GM12872 (cell line): ENCODE measurements around the gene BUB1B.

Experiments used
- TF ChIP-seq, protein P1 (sequence below): IDR thresholded peaks from 3 replicates; pipeline ENCODE4 v1.5.1; 2011; ENCODE audit warnings: low read depth, mild to moderate bottlenecking, low read length, moderate library complexity; ENCODE audit not compliant: insufficient read depth

The BUB1B gene

DNA sequence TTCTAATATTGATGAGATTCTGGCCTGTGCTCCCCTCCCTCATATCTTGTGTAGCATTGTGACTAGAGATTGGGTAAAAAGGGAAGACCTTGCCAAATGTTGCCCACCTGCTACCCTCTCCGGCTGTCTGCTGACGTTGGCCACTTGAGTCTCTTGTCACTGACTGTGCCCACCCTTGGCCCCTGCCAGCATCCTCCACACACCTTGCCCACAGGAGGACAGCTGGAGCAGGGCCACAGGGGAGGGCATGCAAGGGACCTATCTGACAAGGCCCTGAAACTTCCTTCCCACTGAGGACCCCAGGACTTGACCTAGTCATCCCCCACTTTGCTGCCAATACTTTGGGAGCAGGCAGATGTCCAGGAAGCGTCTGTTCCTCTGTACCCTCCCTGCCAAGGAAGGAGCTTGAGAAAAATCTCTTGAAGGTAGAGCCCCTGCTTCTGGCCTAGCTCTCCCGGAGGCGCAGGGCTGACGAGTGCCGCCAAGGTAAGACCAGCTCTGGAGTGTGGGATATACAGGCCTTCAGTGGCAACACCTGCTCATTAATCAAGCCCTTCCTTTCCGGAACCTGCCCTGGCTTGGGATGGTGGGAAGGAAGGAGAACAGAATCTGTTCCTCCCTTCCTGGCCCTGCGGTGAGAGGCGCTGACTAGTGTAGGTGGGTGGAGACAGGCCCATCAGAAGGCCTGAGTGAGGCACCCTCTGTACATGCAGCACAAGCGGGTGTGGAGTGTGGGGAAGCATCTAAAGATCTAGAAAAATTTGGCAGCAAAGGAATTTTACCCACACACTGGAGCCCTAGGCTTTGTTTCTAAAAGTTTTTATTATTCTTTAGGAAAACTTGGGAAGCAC, 73.1 kb downstream of the BUB1B start:
- TF ChIP-seq, protein P1, sequence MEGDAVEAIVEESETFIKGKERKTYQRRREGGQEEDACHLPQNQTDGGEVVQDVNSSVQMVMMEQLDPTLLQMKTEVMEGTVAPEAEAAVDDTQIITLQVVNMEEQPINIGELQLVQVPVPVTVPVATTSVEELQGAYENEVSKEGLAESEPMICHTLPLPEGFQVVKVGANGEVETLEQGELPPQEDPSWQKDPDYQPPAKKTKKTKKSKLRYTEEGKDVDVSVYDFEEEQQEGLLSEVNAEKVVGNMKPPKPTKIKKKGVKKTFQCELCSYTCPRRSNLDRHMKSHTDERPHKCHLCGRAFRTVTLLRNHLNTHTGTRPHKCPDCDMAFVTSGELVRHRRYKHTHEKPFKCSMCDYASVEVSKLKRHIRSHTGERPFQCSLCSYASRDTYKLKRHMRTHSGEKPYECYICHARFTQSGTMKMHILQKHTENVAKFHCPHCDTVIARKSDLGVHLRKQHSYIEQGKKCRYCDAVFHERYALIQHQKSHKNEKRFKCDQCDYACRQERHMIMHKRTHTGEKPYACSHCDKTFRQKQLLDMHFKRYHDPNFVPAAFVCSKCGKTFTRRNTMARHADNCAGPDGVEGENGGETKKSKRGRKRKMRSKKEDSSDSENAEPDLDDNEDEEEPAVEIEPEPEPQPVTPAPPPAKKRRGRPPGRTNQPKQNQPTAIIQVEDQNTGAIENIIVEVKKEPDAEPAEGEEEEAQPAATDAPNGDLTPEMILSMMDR, result no peak

DNA sequence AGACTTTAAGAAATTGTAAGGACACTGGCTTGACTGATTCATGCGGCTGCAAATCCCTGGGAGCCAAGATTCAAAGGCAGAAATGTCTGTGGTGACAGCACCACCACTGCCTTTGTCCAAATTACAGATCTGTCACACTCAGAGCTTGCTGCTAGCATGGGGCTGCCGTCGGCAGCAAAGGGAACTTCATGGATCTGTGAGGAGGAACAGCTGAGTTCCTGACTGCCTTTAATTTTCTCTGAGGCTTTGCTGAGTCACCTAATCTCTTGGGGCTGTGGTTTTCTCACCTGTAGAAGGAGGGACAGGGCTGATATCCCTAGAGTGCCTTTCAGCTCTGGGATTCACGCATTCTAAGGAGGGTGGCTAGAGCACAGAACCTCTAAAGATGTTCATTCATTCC, 73.9 kb downstream of the BUB1B start:
- TF ChIP-seq, protein P1, result no peak

DNA sequence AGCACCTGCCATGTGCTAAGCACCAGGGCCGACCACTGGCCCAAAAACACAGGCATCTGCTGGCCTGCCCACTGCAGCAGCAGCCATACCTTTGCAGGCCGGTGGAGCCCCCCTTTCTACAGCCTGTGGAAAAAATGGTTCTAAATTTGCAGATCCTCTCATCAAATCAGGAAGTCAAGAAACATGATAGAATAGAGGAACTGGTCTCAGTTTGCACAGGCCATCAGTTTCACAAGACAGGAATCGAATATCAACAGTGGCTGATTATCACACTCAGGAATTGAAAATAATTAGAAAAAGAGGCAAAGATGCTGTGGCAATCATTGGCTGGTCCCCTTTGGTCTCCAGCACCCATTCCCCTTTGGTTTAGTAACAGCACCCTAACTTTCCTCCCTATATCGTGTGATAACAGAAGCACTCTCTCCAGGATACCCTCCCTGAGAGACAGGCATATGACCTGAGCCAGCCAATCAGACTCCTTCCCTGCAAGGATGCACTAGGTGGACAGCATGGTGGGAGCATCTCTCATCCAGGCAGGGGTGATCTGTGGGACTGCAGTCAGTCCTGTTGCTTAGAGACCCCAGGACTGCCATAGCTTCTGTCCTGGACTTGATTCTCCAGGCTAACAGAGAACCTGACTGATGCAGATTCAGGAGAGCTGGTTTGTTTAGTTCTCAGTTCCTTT, 74.5 kb downstream of the BUB1B start:
- TF ChIP-seq, protein P1, result no peak

DNA sequence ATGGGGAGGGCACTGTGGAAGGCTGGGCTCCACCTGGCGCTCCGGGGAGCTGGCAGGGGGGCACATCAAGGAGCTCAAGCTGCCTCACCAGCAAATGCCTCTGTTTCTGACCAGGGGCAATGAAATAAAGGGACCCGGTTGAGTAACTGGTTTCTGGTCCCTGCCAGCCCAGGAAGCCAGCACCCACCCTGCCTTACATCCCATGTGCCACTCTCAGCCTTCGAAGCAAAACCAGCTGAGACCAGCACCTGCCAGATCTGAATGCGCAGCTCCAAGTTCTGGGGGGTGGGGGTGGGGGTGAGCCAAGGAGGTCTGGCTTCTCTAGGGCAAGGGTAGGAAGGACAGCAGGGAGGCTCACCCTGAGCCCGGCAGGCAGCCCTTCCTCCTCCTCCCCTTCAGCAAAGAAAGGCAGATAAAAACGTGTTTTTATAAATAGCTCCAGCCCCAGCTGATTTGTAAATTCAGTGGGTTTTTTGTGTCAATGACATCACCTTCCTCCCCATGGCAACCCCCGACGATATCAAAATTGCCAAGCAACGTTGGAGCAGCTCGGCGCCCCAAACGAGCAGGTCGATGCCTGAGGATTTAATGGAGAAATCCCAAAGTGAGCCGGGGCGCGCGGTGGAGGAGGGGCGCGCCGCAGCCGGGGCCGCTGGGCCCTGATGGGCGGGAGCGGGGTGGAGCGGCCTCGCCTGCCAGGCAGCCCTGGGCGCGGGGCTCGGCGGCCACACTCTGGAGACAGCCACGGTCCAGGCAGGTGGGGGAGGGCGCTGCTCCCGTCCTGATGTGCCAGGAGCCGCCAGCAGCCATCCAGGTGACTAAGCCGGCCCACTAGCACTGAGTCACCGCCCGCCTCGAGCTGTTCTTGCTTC, 77.9 kb downstream of the BUB1B start, which contains the start of gene PAK6:
Gene PAK6 (plus strand): TSS at position 532 of the 872 bp plus-strand sequence. CDS start 25,723 bp downstream, outside the sequence.
- TF ChIP-seq, protein P1, result no peak

DNA sequence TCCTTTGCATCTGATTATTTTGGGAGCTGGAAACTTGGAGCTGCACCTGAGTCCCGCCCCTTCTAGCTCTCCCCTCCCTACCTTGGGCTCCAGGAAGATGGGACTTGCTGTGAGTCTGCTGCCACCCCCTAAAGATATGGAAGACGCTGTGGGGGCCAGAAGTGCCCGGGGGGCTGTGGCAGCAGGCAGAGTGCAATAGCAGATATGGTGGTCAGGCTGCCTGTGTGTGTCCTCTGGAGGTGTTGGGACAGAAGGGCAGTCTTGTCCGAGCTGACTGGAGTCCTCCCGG, 78.5 kb downstream of the BUB1B start:
- TF ChIP-seq, protein P1, result no peak

DNA sequence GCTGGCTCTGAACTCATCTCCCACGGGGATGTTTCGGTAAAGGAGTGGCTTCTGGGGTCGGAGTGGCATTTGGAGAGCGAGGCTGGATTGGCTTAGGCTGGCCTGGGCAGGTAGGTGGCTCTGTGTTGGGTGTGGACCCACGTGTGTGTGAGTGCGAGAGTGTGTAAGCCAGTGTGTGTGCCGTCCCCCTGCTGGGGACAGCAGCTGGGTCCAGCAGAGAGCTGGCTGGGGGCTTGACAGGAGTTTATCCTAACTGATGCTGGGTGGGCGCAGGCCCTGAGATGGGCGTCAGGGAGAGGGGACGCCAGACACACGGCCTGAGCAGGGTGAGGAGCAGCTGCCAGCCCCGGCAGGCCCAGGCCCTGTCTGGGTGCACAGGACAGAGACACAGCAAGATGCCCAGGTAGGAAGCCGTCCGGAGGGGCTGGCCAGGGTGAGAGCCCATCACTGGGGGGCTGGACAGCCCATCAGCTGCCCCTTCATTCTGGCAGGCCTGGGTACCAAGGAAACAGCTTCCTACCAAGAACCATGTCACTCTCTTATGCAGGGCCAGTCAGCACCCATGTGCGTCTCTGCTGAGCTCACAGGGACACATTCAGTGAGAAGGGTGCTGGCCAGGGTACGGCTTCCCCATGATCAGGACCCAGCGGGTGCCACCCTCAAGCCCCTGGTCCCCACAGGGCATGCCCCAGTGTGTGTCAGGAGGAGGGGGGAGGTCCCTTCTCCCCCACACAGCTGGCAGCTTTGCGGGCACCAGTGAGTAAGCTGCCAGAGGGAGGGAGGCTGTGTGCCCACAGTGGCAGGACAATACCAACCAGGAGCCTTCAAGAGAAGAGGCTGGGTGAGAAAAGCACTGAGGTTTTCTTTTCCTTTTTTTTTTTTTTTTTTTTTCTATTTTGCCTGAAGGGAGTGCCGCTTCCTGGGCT, 79.1 kb downstream of the BUB1B start:
- TF ChIP-seq, protein P1, result no peak
